IMR-90 (cell line): Measurements from ENCODE around the gene TMC4. TPM values are rescaled to one million over a fixed set of nuclear protein-coding genes. Genes with fewer than 3 reads are reported as not detected.
A peak's percentile ranks its signal among the peaks of the same experiment; 100 is the strongest.

Source experiments
- ATAC-seq: fragments of 200-7000 bp; cut with Tn5 transposase; 2 replicates; pipeline ENCODE4 v1.9.1; 2020; ENCODE audit warnings: low read depth, mild to moderate bottlenecking, moderate library complexity
- BruUV-seq: library from RNA; stranded (reverse); fragments of 400-500 nt; replicated peaks from 2 replicates; lab custom pipeline; 2021; lab: Mats Ljungman, UMichigan
- CTCF ChIA-PET: fragments of 300-600 bp; formaldehyde crosslinking; extraction: SDS; loops from one replicate; lab custom pipeline; 2021; ENCODE audit warnings: antibody characterized with exemption; lab: Yijun Ruan, JAX
- POLR2A ChIA-PET: fragments of 300-600 bp; sonication (Branson Sonifier 250); formaldehyde crosslinking; loops from one replicate; lab custom pipeline; 2022; ENCODE audit warnings: antibody characterized with exemption; ENCODE audit not compliant: unreplicated experiment; lab: Charles Lee
- DNase-seq: peaks from one replicate; pipeline ENCODE4 v3.0.0; 2013
- H2AFZ ChIP-seq: replicated peaks from 2 replicates; pipeline ENCODE3; 2013; ENCODE audit warnings: low read length, mild to moderate bottlenecking; ENCODE audit not compliant: poor library complexity
- H2AK5ac ChIP-seq: 2 replicates; pipeline ENCODE4 v1.6.1; 2013; ENCODE audit warnings: low read depth, low read length, inconsistent platforms
- H2AK9ac ChIP-seq: replicated peaks from 2 replicates; pipeline ENCODE3; 2013; ENCODE audit warnings: mild to moderate bottlenecking, low read depth, low read length, moderate library complexity; ENCODE audit not compliant: poor library complexity
- H2BK120ac ChIP-seq: 2 replicates; pipeline ENCODE4 v1.6.1; 2013; ENCODE audit warnings: low read depth, low read length, inconsistent platforms
- H2BK15ac ChIP-seq: 3 replicates; pipeline ENCODE4 v1.6.1; 2013; ENCODE audit warnings: low read depth, low read length, inconsistent platforms
- H2BK20ac ChIP-seq: 2 replicates; pipeline ENCODE4 v1.6.1; 2013; ENCODE audit warnings: low read depth, mild to moderate bottlenecking, inconsistent platforms, low read length, moderate library complexity
- H2BK5ac ChIP-seq: 2 replicates; pipeline ENCODE4 v1.6.1; 2013; ENCODE audit warnings: mild to moderate bottlenecking, low read depth, low read length, inconsistent platforms; ENCODE audit not compliant: poor library complexity, severe bottlenecking
- H3K14ac ChIP-seq: replicated peaks from 2 replicates; pipeline ENCODE4 v1.6.1; 2013; ENCODE audit warnings: low read depth, low read length, inconsistent platforms
- H3K18ac ChIP-seq: 2 replicates; pipeline ENCODE4 v1.6.1; 2013; ENCODE audit warnings: low read depth, low read length, control low read depth
- H3K23ac ChIP-seq: 2 replicates; pipeline ENCODE4 v1.6.1; 2013; ENCODE audit warnings: low read depth, low read length, inconsistent platforms
- H3K27ac ChIP-seq: 2 replicates; pipeline ENCODE4 v1.5.1; 2013; ENCODE audit warnings: mild to moderate bottlenecking, control low read depth, low read length; ENCODE audit not compliant: insufficient read depth
- H3K27me3 ChIP-seq: 2 replicates; pipeline ENCODE4 v1.6.1; 2013; ENCODE audit warnings: low read length; ENCODE audit not compliant: control insufficient read depth, insufficient read depth
- H3K36me3 ChIP-seq: 2 replicates; pipeline ENCODE4 v1.6.1; 2013; ENCODE audit warnings: low read length, mixed read lengths; ENCODE audit not compliant: control insufficient read depth, insufficient read depth
- H3K4ac ChIP-seq: 2 replicates; pipeline ENCODE4 v1.6.1; 2013; ENCODE audit warnings: low read depth, low read length, inconsistent platforms
- H3K4me1 ChIP-seq: 2 replicates; pipeline ENCODE4 v1.6.1; 2013; ENCODE audit warnings: low read length, mixed read lengths; ENCODE audit not compliant: control insufficient read depth, insufficient read depth
- H3K4me2 ChIP-seq: 2 replicates; pipeline ENCODE4 v1.6.1; 2013; ENCODE audit warnings: low read depth, mild to moderate bottlenecking, control low read depth, low read length, moderate library complexity
- H3K4me3 ChIP-seq: 2 replicates; pipeline ENCODE4 v1.5.1; 2013; ENCODE audit warnings: low read depth, mild to moderate bottlenecking, control low read depth, low read length, moderate library complexity; ENCODE audit not compliant: insufficient read depth
- H3K56ac ChIP-seq: 2 replicates; pipeline ENCODE4 v1.6.1; 2013; ENCODE audit warnings: low read length, inconsistent platforms; ENCODE audit not compliant: insufficient read depth; ENCODE audit errors: extremely low read depth
- H3K79me1 ChIP-seq, 2 experiments: 2 replicates each; pipeline ENCODE4 v1.6.1; 2013; ENCODE audit warnings: low read length in 2 of 2, inconsistent platforms in 1 of 2, low read depth in 1 of 2
- H3K9ac ChIP-seq: 2 replicates; pipeline ENCODE4 v1.6.1; 2013; ENCODE audit warnings: low read depth, low read length, control low read depth
- H3K9me1 ChIP-seq: 2 replicates; pipeline ENCODE4 v1.6.1; 2013; ENCODE audit warnings: low read length, inconsistent platforms; ENCODE audit not compliant: insufficient read depth
- H3K9me3 ChIP-seq: 2 replicates; pipeline ENCODE4 v1.6.1; 2013; ENCODE audit warnings: low read length; ENCODE audit not compliant: control insufficient read depth, insufficient read depth
- H4K20me1 ChIP-seq: 2 replicates; pipeline ENCODE4 v1.6.1; 2013; ENCODE audit warnings: low read length, inconsistent platforms; ENCODE audit not compliant: insufficient read depth
- H4K5ac ChIP-seq: 2 replicates; pipeline ENCODE4 v1.6.1; 2013; ENCODE audit warnings: mild to moderate bottlenecking, low read depth, low read length, control low read depth
- H4K8ac ChIP-seq, 2 experiments: 2 replicates each; pipeline ENCODE4 v1.6.1; 2013; ENCODE audit warnings: low read depth in 2 of 2, low read length in 2 of 2, control low read depth in 1 of 2, inconsistent platforms in 1 of 2
- H4K91ac ChIP-seq: 2 replicates; pipeline ENCODE4 v1.6.1; 2013; ENCODE audit warnings: low read depth, low read length, inconsistent platforms; ENCODE audit not compliant: insufficient read depth
- CEBPB ChIP-seq: IDR thresholded peaks from 2 replicates; pipeline ENCODE4 v1.6.1; 2012; ENCODE audit warnings: low read depth, low read length, improper control_type of control experiment
- CHD1 ChIP-seq: IDR thresholded peaks from 2 replicates; pipeline ENCODE4 v1.6.1; 2012; ENCODE audit warnings: low read depth, low read length, improper control_type of control experiment
- ELK1 ChIP-seq: fragments of 150-350 bp; IDR thresholded peaks from 2 replicates; pipeline ENCODE4 v1.6.1; 2016; ENCODE audit warnings: low read depth, mild to moderate bottlenecking, low read length, moderate library complexity, borderline replicate concordance
- FOS ChIP-seq: fragments of 150-350 bp; IDR thresholded peaks from 2 replicates; pipeline ENCODE4 v1.6.1; 2016; ENCODE audit warnings: low read depth, low read length
- MAFK ChIP-seq: IDR thresholded peaks from 2 replicates; pipeline ENCODE4 v1.6.1; 2012; ENCODE audit warnings: low read depth, low read length, improper control_type of control experiment
- MAZ ChIP-seq: IDR thresholded peaks from 2 replicates; pipeline ENCODE4 v1.6.1; 2012; ENCODE audit warnings: low read depth, mild to moderate bottlenecking, low read length, improper control_type of control experiment, moderate library complexity, borderline replicate concordance
- MXI1 ChIP-seq: IDR thresholded peaks from 2 replicates; pipeline ENCODE4 v1.6.1; 2012; ENCODE audit warnings: low read depth, mild to moderate bottlenecking, low read length, moderate library complexity, borderline replicate concordance
- POLR2A ChIP-seq: IDR thresholded peaks from 2 replicates; pipeline ENCODE4 v1.6.1; 2012; ENCODE audit warnings: mild to moderate bottlenecking, low read depth, low read length
- RAD21 ChIP-seq: IDR thresholded peaks from 2 replicates; pipeline ENCODE4 v1.6.1; 2012; ENCODE audit warnings: low read length, improper control_type of control experiment
- SMC3 ChIP-seq: fragments of 150-350 bp; IDR thresholded peaks from 2 replicates; pipeline ENCODE4 v1.6.1; 2016; ENCODE audit warnings: low read depth, mild to moderate bottlenecking, antibody characterized with exemption, low read length, moderate library complexity
- WGBS, 2 experiments: methylation state at CpG; one replicate each; pipeline versions ENCODE4 v1.1.5 to v1.1.7; 2013; ENCODE audit warnings: missing lambda C conversion rate in 2 of 2; ENCODE audit not compliant: insufficient read length in 1 of 2; ENCODE audit errors: extremely low coverage in 2 of 2; 5-methylcytosine and 5-hydroxymethylcytosine counted together
- dilution Hi-C: fragments of 300-500 bp; cut with HindIII; formaldehyde crosslinking; loops from one replicate; pipeline ENCODE4 v1.14.3; 2018; ENCODE audit warnings: low sequenced_read_pairs; ENCODE audit not compliant: unreplicated experiment
- in situ Hi-C: fragments of 300-500 bp; cut with MboI; formaldehyde crosslinking; loops from 3 replicates; pipeline ENCODE4 v1.14.3; 2019; ENCODE audit warnings: low sequenced_read_pairs, inconsistent platforms, mixed read lengths
- intact Hi-C: fragments of 100-400 bp; cut with micrococcal nuclease; formaldehyde crosslinking; loops from 2 replicates; pipeline ENCODE4 v1.10.0; 2022
- polyA plus RNA-seq, 3 experiments: library from polyadenylated mRNA; depleted of rRNA; stranded (reverse); fragments of >200 nt; gene quantifications; 2 replicates each; pipeline ENCODE4 v1.2.3, GENCODE V29; 2012; ENCODE audit warnings: low replicate concordance in 1 of 3
- total RNA-seq: library from RNA; depleted of rRNA; stranded (reverse); fragments of >200 nt; gene quantifications from 2 replicates; pipeline ENCODE4 v1.2.3, GENCODE V29; 2012

TMC4 gene
- total and polyA plus RNA-seq, 2 of the 4 experiments (the other 2 are of a cell fraction), result 0.72 to 1.1 TPM

GRCh38 chr19:54158812-54159351 lies 14.1 kb downstream of the TMC4 start:
- peak overlapping the region; percentile 69 for H2BK120ac ChIP-seq
- H3K9me3 ChIP-seq, result no peaks in the 10 kb centered on the region
- DNase-seq (peak; percentile 12), ATAC-seq (no peak)
- peak overlapping the region; percentile 84 for H4K91ac ChIP-seq
- in situ Hi-C loops, result no loop called here
- peaks cover 10 to 39% of the 10 kb centered on the region in 2 experiments; a peak in 3 of 4 replicates for H3K79me1 ChIP-seq
- peak overlapping the region; percentile 60 for H3K4me3 ChIP-seq
- peak overlapping the region; percentile 62; the same call in 1 of the 2 replicates for H3K18ac ChIP-seq
- no peak overlapping the region; the same call in 2 of the 3 replicates for H2BK15ac ChIP-seq
- peak overlapping the region; percentile 85 for H3K56ac ChIP-seq
- H4K8ac ChIP-seq, result peak overlapping the region; percentile 79 to 99
- peak overlapping the region; percentile 99 for H2AFZ ChIP-seq
- H3K4me2 ChIP-seq, result peak overlapping the region; percentile 99
- peak overlapping the region; percentile 99 for H3K23ac ChIP-seq
- dilution Hi-C loops, result no loop called here
- peak overlapping the region; percentile 81 for H4K5ac ChIP-seq
- ChIA-PET CTCF (no interaction called here), POLR2A (interaction anchor here (1.0 to 1.9 kb wide), 4 partner anchors 17 to 42 kb away, joined by 3 to 5 read pairs (median 4); partner anchors contain the start of genes CNOT3, MBOAT7 and RPS9)
- H3K4me1 ChIP-seq, result peaks cover 11% of the 10 kb centered on the region
- no peaks in the 10 kb centered on the region for H3K27me3 ChIP-seq
- WGBS, 2 experiments, result 6% methylated on average over 3 of the region's 19 CpGs; no CpG with 5 or more reads in 1 of the 2 experiments
- peak overlapping the region; percentile 88 for H3K27ac ChIP-seq
- H3K14ac ChIP-seq, result peak overlapping the region; percentile 98
- H3K9ac ChIP-seq, result peak overlapping the region; percentile 87
- BruUV-seq, result no TSS peak
- H3K36me3 ChIP-seq, result peaks cover 29% of the 10 kb centered on the region
- peaks cover 1% of the 10 kb centered on the region; the same call in 1 of the 2 replicates for H4K20me1 ChIP-seq
- H2AK9ac ChIP-seq, result peak overlapping the region; percentile 92
- H2BK20ac ChIP-seq, result no peak overlapping the region
- H2AK5ac ChIP-seq, result peak overlapping the region; percentile 97
- TF ChIP-seq POLR2A, result no peak
- TF ChIP-seq ELK1, result no peak
- no peak for TF ChIP-seq MAFK
- TF ChIP-seq CEBPB, result no peak
- no peak for TF ChIP-seq MAZ
- TF ChIP-seq MXI1, result no peak
- TF ChIP-seq CHD1, result no peak
- TF ChIP-seq SMC3, result no peak
- no peak for TF ChIP-seq FOS
- no peak for TF ChIP-seq RAD21
- intact Hi-C loops, result loop anchor here (1.0 to 5.0 kb wide), 2 partner anchors 22 to 1123 kb away; partner anchors contain the start of genes BRSK1, CNOT3 and HSPBP1
- H3K4ac ChIP-seq, result peak overlapping the region; percentile 98
- H3K9me1 ChIP-seq, result no peaks in the 10 kb centered on the region; the same call in none of the 2 replicates
- peak overlapping the region; percentile 92 for H2BK5ac ChIP-seq
